MM.1S (cell line): ENCODE measurements around the gene FAT2.
"Not testable (repeated sequence)": the region's sequence is repeated elsewhere in the genome, so short reads cannot be mapped to it uniquely, and the experiment has no call there.

ENCODE experiments used
- DNase-seq: peaks from one replicate; pipeline ENCODE4 v3.0.0-alpha.2; 2015
- H2AFZ ChIP-seq: fragments of 300-600 bp; sonication (generic); 2 replicates; pipeline ENCODE4 v1.6.0; 2016; ENCODE audit warnings: antibody characterized with exemption, low read length
- H3F3A ChIP-seq: fragments of 300-600 bp; sonication (generic); 2 replicates; pipeline ENCODE4 v1.6.1; 2016; ENCODE audit warnings: mild to moderate bottlenecking, antibody characterized with exemption, low read length, moderate library complexity, mixed read lengths; ENCODE audit not compliant: insufficient read depth
- H3K27ac ChIP-seq: fragments of 300-600 bp; sonication (generic); 2 replicates; pipeline ENCODE4 v1.5.1; 2016; ENCODE audit warnings: mild to moderate bottlenecking, low read length
- H3K27me3 ChIP-seq: fragments of 300-600 bp; sonication (generic); replicated peaks from 2 replicates; pipeline ENCODE4 v1.6.0; 2016; ENCODE audit warnings: low read length; ENCODE audit not compliant: insufficient read depth
- H3K36me3 ChIP-seq: fragments of 300-600 bp; sonication (generic); replicated peaks from 2 replicates; pipeline ENCODE4 v1.6.1; 2016; ENCODE audit warnings: mild to moderate bottlenecking, low read length, mixed read lengths; ENCODE audit not compliant: insufficient read depth
- H3K4me1 ChIP-seq: fragments of 300-600 bp; sonication (generic); 2 replicates; pipeline ENCODE4 v1.6.1; 2016; ENCODE audit warnings: low read length, mixed read lengths
- H3K4me2 ChIP-seq: fragments of 300-600 bp; sonication (generic); 2 replicates; pipeline ENCODE4 v1.6.0; 2016; ENCODE audit warnings: low read depth, low read length
- H3K4me3 ChIP-seq: fragments of 300-600 bp; sonication (generic); 2 replicates; pipeline ENCODE4 v1.5.1; 2016; ENCODE audit warnings: low read length, mixed read lengths
- H3K79me2 ChIP-seq: fragments of 300-600 bp; sonication (generic); 2 replicates; pipeline ENCODE4 v1.6.1; 2016; ENCODE audit warnings: mixed run types, low read length, mixed read lengths
- H3K9ac ChIP-seq: fragments of 300-600 bp; sonication (generic); 2 replicates; pipeline ENCODE4 v1.6.1; 2016; ENCODE audit warnings: low read length, mixed read lengths
- H3K9me2 ChIP-seq: fragments of 300-600 bp; sonication (generic); replicated peaks from 2 replicates; pipeline ENCODE4 v1.6.1; 2016; ENCODE audit warnings: mild to moderate bottlenecking, low read length, mixed read lengths; ENCODE audit not compliant: insufficient read depth
- H3K9me3 ChIP-seq: fragments of 300-600 bp; sonication (generic); replicated peaks from 2 replicates; pipeline ENCODE4 v1.6.1; 2016; ENCODE audit warnings: mild to moderate bottlenecking, low read length, mixed read lengths; ENCODE audit not compliant: insufficient read depth
- H4K20me1 ChIP-seq: fragments of 300-600 bp; sonication (generic); 2 replicates; pipeline ENCODE4 v1.6.1; 2016; ENCODE audit warnings: mild to moderate bottlenecking, low read length, moderate library complexity, mixed read lengths; ENCODE audit not compliant: insufficient read depth
- EZH2 ChIP-seq: fragments of 300-600 bp; sonication (generic); optimal IDR thresholded peaks from 2 replicates; pipeline ENCODE3; 2017; ENCODE audit warnings: low read depth, mild to moderate bottlenecking, antibody characterized with exemption, low read length, mixed read lengths
- EZH2phosphoT487 ChIP-seq: fragments of 300-600 bp; sonication (generic); IDR thresholded peaks from 2 replicates; pipeline ENCODE4 v1.6.1; 2018; ENCODE audit warnings: antibody characterized with exemption, low read length
- TF ChIP-seq, protein P1 (sequence below): fragments of 300-600 bp; sonication (generic); IDR thresholded peaks from 2 replicates; pipeline ENCODE4 v1.5.1; 2016; ENCODE audit warnings: antibody characterized with exemption, low read length, mixed read lengths

The FAT2 gene

DNA sequence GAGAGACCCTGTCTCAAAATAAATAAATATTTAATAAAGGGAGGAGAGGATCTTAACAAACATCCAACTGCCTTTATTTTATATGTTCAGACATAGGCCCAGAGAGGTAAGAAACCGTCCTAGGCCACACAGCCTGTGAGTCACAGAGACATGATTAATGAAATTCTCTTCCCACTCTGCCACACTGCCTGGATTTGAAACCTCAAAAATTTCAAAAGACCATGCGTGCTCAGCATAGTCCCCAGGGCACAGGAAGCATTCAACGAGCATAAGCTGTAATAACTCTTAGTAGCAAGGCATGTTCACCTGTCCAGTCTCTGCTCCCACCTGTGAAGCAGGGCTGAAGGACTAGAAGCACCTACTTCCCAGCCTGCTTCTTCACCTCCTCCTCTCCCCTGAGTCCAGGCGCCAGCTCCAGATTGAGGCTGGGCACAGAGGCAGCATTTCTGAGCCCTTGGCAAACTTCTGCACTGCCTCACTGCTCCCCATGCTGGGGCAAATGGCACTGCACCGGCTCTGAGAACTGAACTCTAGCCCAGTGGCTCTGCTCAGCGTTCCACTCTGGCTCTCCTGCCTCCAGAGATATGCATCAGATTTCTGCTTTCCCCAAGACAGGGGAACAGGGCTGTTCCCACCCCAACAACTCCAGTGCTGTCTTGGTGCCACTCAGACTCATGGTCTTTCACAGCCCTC, 1.1 kb downstream of the FAT2 start:
- no peaks in the 10 kb centered on the region for H3K27me3 ChIP-seq
- no peaks in the 10 kb centered on the region for H4K20me1 ChIP-seq
- no peak overlapping the region for H3K4me2 ChIP-seq
- no peaks in the 10 kb centered on the region for H3K9me2 ChIP-seq
- H3K36me3 ChIP-seq = no peaks in the 10 kb centered on the region
- H3F3A ChIP-seq = no peaks in the 10 kb centered on the region
- no peaks in the 10 kb centered on the region for H3K79me2 ChIP-seq
- no peak overlapping the region for H3K4me3 ChIP-seq
- H3K9ac ChIP-seq = no peak overlapping the region
- no peak overlapping the region for H2AFZ ChIP-seq
- TF ChIP-seq EZH2phosphoT487 (no peak), EZH2 (no peak)
- TF ChIP-seq, protein P1, sequence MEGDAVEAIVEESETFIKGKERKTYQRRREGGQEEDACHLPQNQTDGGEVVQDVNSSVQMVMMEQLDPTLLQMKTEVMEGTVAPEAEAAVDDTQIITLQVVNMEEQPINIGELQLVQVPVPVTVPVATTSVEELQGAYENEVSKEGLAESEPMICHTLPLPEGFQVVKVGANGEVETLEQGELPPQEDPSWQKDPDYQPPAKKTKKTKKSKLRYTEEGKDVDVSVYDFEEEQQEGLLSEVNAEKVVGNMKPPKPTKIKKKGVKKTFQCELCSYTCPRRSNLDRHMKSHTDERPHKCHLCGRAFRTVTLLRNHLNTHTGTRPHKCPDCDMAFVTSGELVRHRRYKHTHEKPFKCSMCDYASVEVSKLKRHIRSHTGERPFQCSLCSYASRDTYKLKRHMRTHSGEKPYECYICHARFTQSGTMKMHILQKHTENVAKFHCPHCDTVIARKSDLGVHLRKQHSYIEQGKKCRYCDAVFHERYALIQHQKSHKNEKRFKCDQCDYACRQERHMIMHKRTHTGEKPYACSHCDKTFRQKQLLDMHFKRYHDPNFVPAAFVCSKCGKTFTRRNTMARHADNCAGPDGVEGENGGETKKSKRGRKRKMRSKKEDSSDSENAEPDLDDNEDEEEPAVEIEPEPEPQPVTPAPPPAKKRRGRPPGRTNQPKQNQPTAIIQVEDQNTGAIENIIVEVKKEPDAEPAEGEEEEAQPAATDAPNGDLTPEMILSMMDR = no peak
- no peak for DNase-seq
- H3K9me3 ChIP-seq = no peaks in the 10 kb centered on the region
- no peak overlapping the region for H3K27ac ChIP-seq
- no peaks in the 10 kb centered on the region for H3K4me1 ChIP-seq

DNA sequence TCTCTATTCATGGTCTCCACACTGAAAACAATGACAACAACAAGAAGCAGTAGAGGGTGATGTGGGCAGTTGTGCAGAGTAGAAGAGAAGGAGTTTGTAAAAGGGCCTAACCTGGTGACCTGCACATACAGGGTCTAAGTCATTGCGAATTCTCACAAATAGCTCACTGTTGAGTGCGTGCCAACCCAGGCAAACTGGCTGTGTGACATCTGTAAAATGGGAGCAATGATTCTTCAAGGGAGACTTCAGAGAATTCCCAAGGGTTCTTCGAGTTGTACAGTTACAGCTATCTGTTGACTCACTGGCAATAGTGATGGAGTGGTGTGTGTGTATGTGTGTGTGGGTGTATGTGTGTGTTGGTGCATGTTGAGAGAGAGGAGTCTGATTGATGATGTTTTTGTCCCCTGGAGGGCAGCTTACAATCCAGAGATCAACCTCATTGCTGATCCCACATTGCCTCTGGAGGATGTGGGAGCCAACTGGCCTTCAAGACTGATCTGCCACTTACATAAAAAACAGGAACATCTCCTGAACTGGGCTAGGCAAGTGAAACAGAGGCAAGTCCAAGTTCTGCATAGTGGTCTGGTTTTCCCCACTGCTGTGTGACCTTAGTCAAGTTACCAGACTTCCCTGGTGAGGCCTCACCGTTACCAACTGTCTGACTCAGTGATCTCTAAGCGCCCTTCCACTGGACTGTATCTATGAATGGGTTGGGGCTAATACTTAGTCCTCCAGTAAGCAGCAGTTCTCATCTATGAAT, 3.2 kb downstream of the FAT2 start:
- H3K9me2 ChIP-seq = no peaks in the 10 kb centered on the region
- no peaks in the 10 kb centered on the region for H3K9me3 ChIP-seq
- no peak overlapping the region for H3K4me2 ChIP-seq
- H3K79me2 ChIP-seq = no peaks in the 10 kb centered on the region
- no peaks in the 10 kb centered on the region for H3K27me3 ChIP-seq
- H3K4me1 ChIP-seq = no peaks in the 10 kb centered on the region
- TF ChIP-seq EZH2phosphoT487 (no peak), EZH2 (no peak)
- TF ChIP-seq, protein P1 = no peak
- no peak overlapping the region for H2AFZ ChIP-seq
- no peak overlapping the region for H3K9ac ChIP-seq
- DNase-seq = no peak
- H3F3A ChIP-seq = no peaks in the 10 kb centered on the region
- no peak overlapping the region for H3K4me3 ChIP-seq
- no peak overlapping the region for H3K27ac ChIP-seq
- no peaks in the 10 kb centered on the region for H4K20me1 ChIP-seq
- H3K36me3 ChIP-seq = no peaks in the 10 kb centered on the region

DNA sequence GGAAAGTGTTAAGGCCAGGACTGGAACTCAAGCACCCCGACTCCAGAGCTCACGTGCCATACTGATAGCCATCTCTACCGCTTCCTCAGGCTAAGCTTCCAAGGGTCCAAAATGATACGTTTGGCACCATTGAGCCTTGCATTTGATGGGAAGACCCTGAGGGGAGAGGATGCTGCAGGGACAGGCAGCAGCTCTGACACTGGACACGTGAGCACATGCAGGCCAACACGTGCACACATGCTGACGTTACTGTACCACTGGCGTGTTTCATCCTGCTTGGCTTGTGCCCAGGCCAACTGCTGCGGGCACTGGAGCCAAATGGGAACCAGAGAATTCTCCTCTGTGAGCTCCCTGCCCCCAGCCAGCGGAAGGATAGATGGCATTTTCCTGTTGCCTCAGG, 5.2 kb downstream of the FAT2 start:
- Histone ChIP-seq H3K27me3 (no peaks in the 10 kb centered on the region), H3K9me3 (no peaks in the 10 kb centered on the region), H2AFZ (no peak overlapping the region), H3K27ac (no peak overlapping the region), H3K9me2 (no peaks in the 10 kb centered on the region), H3K9ac (no peak overlapping the region), H3K4me1 (no peaks in the 10 kb centered on the region), H3K79me2 (no peaks in the 10 kb centered on the region), H3K4me2 (no peak overlapping the region), H3F3A (no peaks in the 10 kb centered on the region), H3K36me3 (no peaks in the 10 kb centered on the region), H3K4me3 (no peak overlapping the region), H4K20me1 (no peaks in the 10 kb centered on the region)
- TF ChIP-seq EZH2 (no peak), EZH2phosphoT487 (no peak)
- TF ChIP-seq, protein P1 = no peak
- DNase-seq = no peak

DNA sequence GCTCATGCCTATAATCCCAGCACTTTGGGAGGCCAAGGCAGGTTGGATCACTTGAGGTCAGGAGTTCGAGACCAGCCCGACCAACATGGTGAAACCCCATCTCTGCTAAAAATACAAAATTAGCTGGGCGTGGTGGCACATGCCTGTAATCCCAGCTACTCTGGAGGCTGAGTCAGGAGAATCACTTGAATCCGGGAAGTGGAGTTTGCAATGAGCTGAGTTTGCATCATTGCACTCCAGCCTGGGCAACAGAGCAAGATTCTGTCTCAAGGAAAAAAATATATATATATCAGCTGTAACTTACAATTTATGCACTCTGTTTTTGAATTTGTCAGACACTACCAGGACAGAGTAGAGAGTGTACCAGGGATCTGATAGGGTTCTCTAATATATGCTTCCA, 5.8 kb downstream of the FAT2 start:
- H3K36me3 ChIP-seq, H3K27me3 ChIP-seq, H3K79me2 ChIP-seq, DNase-seq, H3K27ac ChIP-seq, H2AFZ ChIP-seq, H3K9me3 ChIP-seq, H3K4me3 ChIP-seq, H4K20me1 ChIP-seq, H3F3A ChIP-seq, H3K9ac ChIP-seq, H3K4me1 ChIP-seq, H3K9me2 ChIP-seq, H3K4me2 ChIP-seq: not testable (repeated sequence)
